GM18508 (cell line): ENCODE data around the gene RDH5.

Experiments
- ATAC-seq: cut with Tn5 transposase; IDR thresholded peaks from one replicate; pipeline ENCODE4 v1.9.1; 2021; ENCODE audit warnings: moderate number of reproducible peaks; ENCODE audit not compliant: insufficient read depth, unreplicated experiment

RDH5 gene

GRCh38 chr12:55694651-55695050, 25.5 kb upstream of the RDH5 start:
- ATAC-seq, result no peak

DNA sequence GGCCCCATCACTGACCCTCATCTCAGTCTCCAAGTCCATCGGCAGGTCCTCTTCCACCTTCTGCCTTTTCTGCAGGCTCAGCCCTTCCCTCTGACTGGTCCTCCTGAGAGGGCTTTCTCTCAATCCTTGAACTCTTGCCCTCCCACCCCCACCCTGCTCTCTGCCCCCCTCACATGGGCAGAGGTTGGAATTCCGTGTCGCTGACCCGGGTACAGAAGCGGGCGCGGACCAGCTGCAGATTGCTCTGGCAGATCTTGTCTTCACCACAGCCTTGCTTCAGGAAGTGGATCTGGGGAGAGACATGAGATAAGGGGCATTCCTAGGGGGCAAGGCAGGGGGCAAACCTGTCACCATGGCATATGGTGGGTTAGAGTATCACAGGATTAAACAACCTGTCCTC, 24.8 kb upstream of the RDH5 start:
- no peak for ATAC-seq

DNA sequence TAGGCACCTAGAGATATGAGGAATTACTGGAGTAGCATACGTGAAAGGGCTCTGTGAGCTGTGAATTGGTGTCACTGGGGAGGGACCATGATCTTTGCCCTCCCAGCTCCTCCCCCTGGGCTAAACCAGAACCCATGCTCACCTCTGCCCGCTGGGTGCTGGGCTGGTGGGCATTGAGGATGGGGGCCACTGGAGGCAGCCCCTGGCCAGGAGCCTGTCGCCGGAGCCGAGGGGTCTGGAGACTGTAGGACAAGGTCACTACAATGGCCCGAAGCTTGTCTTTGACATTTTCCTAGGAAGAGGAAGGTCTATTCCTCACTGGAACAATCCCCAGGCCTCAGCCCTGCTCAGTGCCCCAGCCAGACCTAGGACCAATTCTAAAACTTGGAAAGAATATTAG, 24.1 kb upstream of the RDH5 start:
- no peak for ATAC-seq

DNA sequence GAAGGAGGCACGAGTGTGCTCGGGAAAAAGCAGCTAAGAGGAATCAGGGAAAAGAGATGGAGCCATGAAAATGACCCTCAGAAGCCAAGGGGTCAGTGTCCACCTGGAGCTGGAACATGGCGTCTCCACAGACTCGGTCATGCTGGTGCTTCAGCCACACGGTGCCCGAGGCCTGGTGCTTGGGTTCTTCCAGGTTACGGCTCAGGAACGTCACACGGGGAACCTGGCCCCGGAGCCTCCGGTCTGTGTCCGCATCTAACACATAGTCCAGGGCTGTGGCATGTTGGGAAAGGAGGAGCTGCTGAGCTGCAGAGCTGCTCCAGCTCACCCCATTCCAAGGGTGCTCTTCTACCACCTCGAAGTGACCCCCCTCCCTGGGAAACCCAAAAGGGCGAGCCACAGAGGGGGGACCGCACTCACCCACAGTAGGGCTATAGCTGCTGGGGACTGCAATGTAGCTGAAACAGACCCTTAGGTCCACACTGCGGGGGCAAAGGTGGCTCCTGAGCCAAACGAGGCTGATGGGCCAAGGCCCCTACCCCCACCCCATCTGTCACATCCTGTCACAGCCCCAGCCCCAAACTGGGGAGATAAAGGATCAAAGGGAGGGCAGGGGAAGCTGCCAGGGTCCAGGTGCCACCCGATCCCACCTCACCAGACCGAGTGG, 23.3 kb upstream of the RDH5 start:
- ATAC-seq, result no peak

DNA sequence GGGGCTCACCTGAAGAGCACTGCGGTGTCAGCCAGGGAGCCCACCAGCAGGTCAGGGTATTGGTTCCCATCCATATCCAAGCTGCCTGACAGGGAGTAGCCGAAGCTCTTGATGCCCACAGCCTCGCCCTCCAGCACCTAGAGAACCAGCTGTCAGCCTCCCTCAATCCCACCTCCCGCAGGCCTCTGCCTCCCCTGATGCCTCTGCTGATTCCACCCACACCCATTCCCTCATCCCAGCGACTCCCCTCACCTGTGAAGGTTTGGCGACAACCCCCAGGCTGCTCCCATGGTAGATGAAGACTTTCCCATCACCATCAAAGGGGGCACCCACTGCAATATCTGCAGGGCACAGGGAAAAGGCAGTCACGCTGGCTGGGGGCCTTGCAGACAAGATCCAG, 22.5 kb upstream of the RDH5 start:
- ATAC-seq, result no peak

- ATAC-seq, result no peak
Observed at GRCh38 chr12:55698241-55698955, 21.8 kb upstream of the RDH5 start.

- no peak for ATAC-seq
Observed at GRCh38 chr12:55698965-55699364, 21.2 kb upstream of the RDH5 start.

DNA sequence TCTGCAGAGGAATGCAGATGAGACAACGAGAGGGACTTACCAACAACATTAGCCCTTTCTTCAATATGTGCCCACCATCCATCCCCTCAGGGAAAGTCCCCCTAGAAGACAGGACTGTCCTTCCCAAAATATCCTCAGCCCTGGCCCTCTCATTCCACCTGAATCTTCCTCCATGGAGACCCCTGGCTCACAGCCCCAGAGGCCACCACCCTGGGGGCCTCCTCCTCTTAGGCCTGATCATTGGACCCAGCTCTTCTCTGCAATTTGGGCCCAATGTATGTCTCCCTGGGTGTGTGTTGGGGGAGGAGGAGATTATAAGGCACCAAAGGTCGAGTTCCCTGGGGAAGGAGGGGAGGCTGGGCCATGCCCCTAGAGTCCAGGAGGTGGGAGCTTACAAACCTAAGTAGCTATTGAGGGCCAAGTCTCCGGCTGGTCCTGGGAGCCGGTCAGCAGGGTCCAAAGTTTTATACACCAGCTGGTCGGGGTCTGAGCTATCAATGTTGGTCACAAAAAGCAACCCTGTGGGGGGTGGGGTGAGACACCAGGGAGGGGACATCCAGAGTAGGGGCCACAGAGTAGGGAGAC, 20.6 kb upstream of the RDH5 start:
- no peak for ATAC-seq

DNA sequence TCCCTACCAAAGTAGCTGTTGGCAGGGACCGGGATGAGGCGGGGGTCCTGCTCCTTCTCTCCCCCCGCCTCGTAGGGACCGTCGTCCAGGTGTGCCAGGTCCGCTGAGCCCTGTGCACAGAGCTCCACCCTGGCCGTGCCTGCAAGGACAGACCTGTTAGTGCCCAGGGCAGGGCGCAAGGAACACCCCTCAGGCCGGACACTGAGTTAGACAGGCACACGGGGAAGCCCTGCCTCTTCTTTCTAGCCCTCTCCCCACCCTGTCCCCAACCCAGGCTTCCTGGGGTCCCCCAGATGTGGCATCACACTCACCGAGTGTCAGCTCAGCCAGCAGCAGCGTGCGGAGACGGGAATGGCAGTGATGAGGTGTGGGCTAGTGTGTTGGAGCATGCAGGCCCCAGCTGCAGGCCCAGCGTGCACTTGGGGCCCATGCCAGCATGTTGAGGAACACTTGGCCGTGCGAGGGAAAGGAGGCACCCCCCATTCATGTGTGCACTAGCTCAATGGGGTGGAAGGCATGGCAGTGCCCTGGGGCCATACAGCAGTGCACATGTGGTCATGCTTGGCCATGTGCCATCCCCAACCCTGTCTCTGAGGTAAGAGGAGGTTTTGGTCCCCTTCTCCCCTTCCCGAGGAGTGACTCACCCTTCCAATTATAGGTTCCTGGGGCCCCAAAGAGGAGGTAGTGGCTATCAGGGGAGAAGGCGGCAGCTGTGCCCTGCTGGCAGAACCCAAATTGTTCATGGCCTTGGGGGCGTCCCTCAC, 19.8 kb upstream of the RDH5 start:
- no peak for ATAC-seq

- no peak for ATAC-seq
Observed at GRCh38 chr12:55702861-55703260, 17.3 kb upstream of the RDH5 start.

DNA sequence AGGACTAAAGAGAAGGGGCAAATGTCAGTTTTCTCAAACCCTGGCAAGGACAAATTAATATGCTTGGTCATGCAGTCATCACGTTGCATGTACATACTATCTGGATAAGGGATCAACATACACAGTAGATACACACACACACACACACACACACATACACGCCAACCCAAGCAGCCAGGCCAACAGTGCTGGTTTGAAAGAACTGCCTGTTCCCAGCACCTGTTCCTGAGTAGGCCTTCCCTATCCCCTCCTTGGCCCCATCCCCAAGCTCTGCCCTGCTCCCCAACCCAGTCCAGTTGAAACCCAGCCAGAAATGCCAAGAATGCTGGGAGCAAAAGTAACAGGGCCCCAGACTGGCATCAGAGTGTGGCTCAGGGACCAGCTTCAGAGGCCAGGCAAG, 16.9 kb upstream of the RDH5 start:
- ATAC-seq, result no peak

DNA sequence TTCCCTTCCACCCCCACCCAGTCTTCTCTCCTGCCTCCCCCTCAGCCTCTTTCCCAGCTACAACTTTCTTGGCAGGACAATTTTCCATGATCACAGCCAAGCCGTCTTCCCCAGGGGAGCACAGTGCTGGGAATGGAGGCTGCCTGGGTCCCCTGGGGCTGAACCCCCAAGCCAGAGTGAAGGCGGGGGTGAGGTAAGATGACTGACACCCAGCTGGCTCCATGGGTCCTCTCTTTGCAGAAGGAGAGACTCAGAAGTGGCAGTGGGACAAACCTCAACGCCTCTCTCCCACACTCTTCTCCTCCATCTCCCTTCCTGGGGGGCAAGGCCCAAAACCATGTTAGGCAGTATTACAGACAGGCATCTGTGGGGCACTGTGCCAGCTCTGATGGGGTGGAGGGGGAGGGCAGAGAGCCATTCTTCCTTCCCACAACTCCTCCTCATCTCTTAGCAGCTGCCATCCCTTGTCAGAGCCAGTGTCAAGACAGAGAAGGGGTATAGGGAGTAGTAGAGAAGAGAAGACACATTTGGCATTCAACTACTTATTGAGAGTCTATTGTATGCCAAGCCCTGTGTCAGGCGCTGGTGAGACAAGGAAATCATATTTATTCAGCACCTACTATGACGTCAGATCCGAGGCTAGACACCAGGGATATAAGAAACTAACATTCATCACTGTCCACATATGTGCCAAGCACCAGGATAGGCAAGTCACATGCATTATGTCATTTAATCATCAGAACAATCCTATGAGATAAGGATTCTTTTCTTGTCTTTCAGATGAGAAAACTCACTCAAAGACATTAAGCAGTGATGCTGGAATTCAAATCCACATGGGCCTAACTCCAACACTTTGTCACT, 16.1 kb upstream of the RDH5 start:
- no peak for ATAC-seq

GRCh38 chr12:55704824-55705718, 15.1 kb upstream of the RDH5 start:
- ATAC-seq, result no peak

DNA sequence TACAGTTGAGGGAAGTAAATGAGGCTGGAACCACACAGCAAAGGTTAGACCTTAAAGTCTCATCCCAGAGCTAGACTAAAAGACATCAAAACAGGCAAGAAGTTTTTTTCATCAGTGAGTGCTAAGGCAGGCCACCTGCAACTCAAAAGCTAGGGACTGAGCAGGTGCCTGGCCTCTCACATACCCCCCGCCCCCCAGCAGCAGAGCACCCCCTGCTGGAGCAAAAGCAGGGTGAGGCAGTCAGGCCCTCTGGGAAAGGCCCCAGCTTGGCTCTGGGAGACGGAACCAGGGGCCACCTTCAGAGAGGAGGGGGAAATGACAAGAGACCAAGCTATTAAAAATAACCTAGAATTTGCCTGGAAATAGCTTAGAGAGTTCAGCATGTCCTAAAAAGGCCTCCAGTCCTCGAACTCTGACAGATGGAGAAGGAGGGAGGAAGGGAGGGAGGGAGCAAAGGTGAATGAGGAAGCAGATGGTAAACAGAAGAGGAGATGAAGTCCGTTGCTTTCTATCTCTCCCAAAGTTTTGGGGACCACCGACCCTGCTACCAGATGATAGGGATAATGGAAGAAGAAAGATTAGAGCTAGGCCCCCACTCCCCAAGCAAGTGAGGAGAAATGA, 14.3 kb upstream of the RDH5 start:
- no peak for ATAC-seq

DNA sequence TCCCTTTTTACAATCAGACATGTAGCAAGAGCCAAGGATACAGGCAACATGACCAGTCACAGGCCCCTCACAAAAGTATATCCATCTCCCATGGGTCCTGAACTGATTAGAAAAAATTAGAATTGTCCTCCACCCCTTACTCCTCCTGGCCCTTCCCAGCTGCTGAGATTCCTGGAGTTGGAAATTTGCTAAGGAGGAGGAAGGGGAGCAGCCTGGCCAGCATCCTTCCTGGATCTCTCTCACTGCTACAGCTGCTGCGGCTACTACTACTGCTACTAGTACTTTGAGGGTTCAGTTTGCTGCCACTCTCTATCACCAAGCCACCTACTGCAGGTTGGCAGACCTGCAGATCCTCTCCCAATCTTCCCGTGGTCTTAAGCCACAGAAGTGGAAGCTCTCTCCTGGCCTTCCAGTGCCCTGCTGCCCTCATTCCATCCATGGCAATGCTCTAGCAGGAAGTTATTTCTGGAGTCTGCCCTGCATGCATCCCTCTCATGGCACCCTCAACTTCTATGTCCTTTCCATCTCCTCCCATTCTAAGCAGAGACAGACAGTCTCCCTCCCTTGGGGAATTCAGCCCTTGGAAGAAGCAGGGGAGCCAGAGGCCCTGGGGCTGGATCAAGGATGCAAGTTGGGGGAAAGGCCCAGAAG, 13.5 kb upstream of the RDH5 start:
- no peak for ATAC-seq

- no peak for ATAC-seq
Observed at GRCh38 chr12:55707219-55707671, 12.9 kb upstream of the RDH5 start.

- ATAC-seq, result no peak
Observed at GRCh38 chr12:55707841-55708694, 12.1 kb upstream of the RDH5 start, which contains the start of gene ITGA7. Gene ITGA7, minus strand, starts transcription at chr12:55707904. Its CDS starts 222 bp downstream, at chr12:55707682.
